GM12878 (cell line): ENCODE measurements around the gene VWA8. TPM values are rescaled to one million over a fixed set of nuclear protein-coding genes. Genes with fewer than 3 reads are reported as not detected.

Source experiments
- ATAC-seq: fragments of 200-7000 bp; cut with Tn5 transposase; 3 replicates; pipeline ENCODE4 v1.9.1; 2020; ENCODE audit warnings: mild to moderate bottlenecking, moderate library complexity
- BruUV-seq: library from RNA; stranded (reverse); fragments of 400-500 nt; replicated peaks from 2 replicates; lab custom pipeline; 2021; lab: Mats Ljungman, UMichigan
- CTCF ChIA-PET: fragments of 300-600 bp; sonication (Branson Sonifier 250); formaldehyde crosslinking; extraction: SDS; loops from one replicate; lab custom pipeline; 2021; ENCODE audit warnings: inconsistent platforms; lab: Yijun Ruan, JAX
- POLR2A ChIA-PET: fragments of 350-600 bp; formaldehyde crosslinking; extraction: SDS; loops from one replicate; lab custom pipeline; 2021; ENCODE audit warnings: inconsistent platforms; lab: Charles Lee
- RAD21 ChIA-PET: fragments of 300-600 bp; sonication (Branson Sonifier 250); formaldehyde crosslinking; loops from one replicate; lab custom pipeline; 2023; ENCODE audit warnings: antibody characterized with exemption; ENCODE audit not compliant: unreplicated experiment; lab: Charles Lee
- SMC1A ChIA-PET: fragments of 300-600 bp; sonication (Branson Sonifier 250); formaldehyde crosslinking; loops from one replicate; lab custom pipeline; 2023; ENCODE audit not compliant: unreplicated experiment, uncharacterized antibody; lab: Charles Lee
- DNase-seq: peaks from one replicate; pipeline ENCODE4 v3.0.0-alpha.2; 2011; ENCODE audit warnings: low read depth, low spot score
- FAIRE-seq: peaks from 3 replicates; lab custom pipeline; 2011; peaks lifted over from hg19 to GRCh38; lab: Jason Lieb, UNC
- H2AFZ ChIP-seq: 2 replicates; pipeline ENCODE4 v1.6.0; 2011; ENCODE audit warnings: low read depth, low read length, control low read depth; ENCODE audit not compliant: control insufficient read depth
- H3K27ac ChIP-seq: 2 replicates; pipeline ENCODE4 v1.5.1; 2011; ENCODE audit warnings: control low read depth; ENCODE audit not compliant: control insufficient read depth, insufficient read depth
- H3K27me3 ChIP-seq, 2 experiments: replicated peaks in 1 of 2; 2 replicates each; pipeline versions ENCODE4 v1.6.0 to v1.6.1; 2011; ENCODE audit warnings: low read length in 1 of 2; ENCODE audit not compliant: control insufficient read depth in 2 of 2, insufficient read depth in 2 of 2
- H3K36me3 ChIP-seq, 2 experiments: 2 replicates each; pipeline ENCODE4 v1.5.1; 2011; ENCODE audit warnings: low read length in 1 of 2; ENCODE audit not compliant: control insufficient read depth in 2 of 2, insufficient read depth in 2 of 2
- H3K4me1 ChIP-seq: 2 replicates; pipeline ENCODE4 v1.6.1; 2011; ENCODE audit warnings: mild to moderate bottlenecking, low read length, moderate library complexity, mixed read lengths; ENCODE audit not compliant: control insufficient read depth, insufficient read depth
- H3K4me2 ChIP-seq: 2 replicates; pipeline ENCODE4 v1.6.0; 2011; ENCODE audit warnings: control low read depth; ENCODE audit not compliant: control insufficient read depth, insufficient read depth
- H3K4me3 ChIP-seq: fragments of 200-600 bp; sonication (generic); 2 replicates; pipeline ENCODE4 v1.5.1; 2016
- H3K79me2 ChIP-seq: 2 replicates; pipeline ENCODE4 v1.6.0; 2011; ENCODE audit warnings: low read length; ENCODE audit not compliant: control insufficient read depth, insufficient read depth
- H3K9ac ChIP-seq: 2 replicates; pipeline ENCODE4 v1.8.0; 2011; ENCODE audit warnings: low read length, control low read depth, mixed read lengths; ENCODE audit not compliant: control insufficient read depth, insufficient read depth
- H3K9me3 ChIP-seq: replicated peaks from 3 replicates; pipeline ENCODE4 v1.5.1; 2011; ENCODE audit warnings: mild to moderate bottlenecking, low read length; ENCODE audit not compliant: control insufficient read depth, insufficient read depth
- H4K20me1 ChIP-seq: 2 replicates; pipeline ENCODE4 v1.6.0; 2011; ENCODE audit not compliant: control insufficient read depth, insufficient read depth
- ATF7 ChIP-seq: fragments of 450-650 bp; IDR thresholded peaks from 2 replicates; pipeline ENCODE4 v1.6.1; 2016; ENCODE audit warnings: low read depth, mild to moderate bottlenecking
- CHD4 ChIP-seq: fragments of 200-600 bp; sonication (generic); IDR thresholded peaks from 2 replicates; pipeline ENCODE4 v1.6.1; 2016; ENCODE audit warnings: mild to moderate bottlenecking
- DPF2 ChIP-seq: fragments of 450-650 bp; IDR thresholded peaks from 2 replicates; pipeline ENCODE4 v1.6.1; 2017; ENCODE audit warnings: mild to moderate bottlenecking
- E2F8 ChIP-seq: fragments of 450-650 bp; IDR thresholded peaks from 2 replicates; pipeline ENCODE4 v1.6.1; 2018; ENCODE audit warnings: mild to moderate bottlenecking, low read depth, moderate library complexity; ENCODE audit not compliant: partially characterized antibody
- E4F1 ChIP-seq: fragments of 450-650 bp; IDR thresholded peaks from 2 replicates; pipeline ENCODE4 v1.6.1; 2018; ENCODE audit warnings: borderline replicate concordance, mild to moderate bottlenecking; ENCODE audit not compliant: partially characterized antibody
- ELK1 ChIP-seq: IDR thresholded peaks from 2 replicates; pipeline ENCODE4 v1.6.1; 2012; ENCODE audit warnings: low read depth, low read length, improper control_type of control experiment
- EP300 ChIP-seq, 2 experiments: fragments of 150-350 bp in 1 of 2; IDR thresholded peaks; 2 replicates each; pipeline ENCODE4 v1.6.1; 2011 to 2012; ENCODE audit warnings: low read depth in 2 of 2, low read length in 2 of 2, borderline replicate concordance in 1 of 2, improper control_type of control experiment in 1 of 2, inconsistent platforms in 1 of 2; ENCODE audit not compliant: control insufficient read depth in 1 of 2
- PBX3 ChIP-seq: IDR thresholded peaks from 2 replicates; pipeline ENCODE4 v1.6.1; 2011; ENCODE audit warnings: mild to moderate bottlenecking, low read depth, low read length, moderate library complexity; ENCODE audit not compliant: insufficient replicate concordance
- RELB ChIP-seq: fragments of 450-650 bp; IDR thresholded peaks from 2 replicates; pipeline ENCODE4 v1.6.1; 2017; ENCODE audit warnings: low read depth, mild to moderate bottlenecking, moderate library complexity
- ZNF274 ChIP-seq: IDR thresholded peaks from one replicate; pipeline ENCODE4 v1.8.0; 2011; ENCODE audit not compliant: insufficient read length, insufficient read depth
- WGBS: methylation state at CpG from one replicate; pipeline ENCODE4 v1.1.6; 2016; ENCODE audit warnings: low lambda C conversion rate; ENCODE audit not compliant: insufficient replicate concordance, insufficient coverage; ENCODE audit errors: missing lambda C conversion rate; 5-methylcytosine and 5-hydroxymethylcytosine counted together
- in situ Hi-C: fragments of 300-500 bp; cut with MboI; formaldehyde crosslinking; loops from 9 replicates; pipeline ENCODE4 v1.14.3; 2018; ENCODE audit warnings: mixed read lengths
- intact Hi-C: fragments of 100-400 bp; cut with micrococcal nuclease; formaldehyde crosslinking; loops from one replicate; pipeline ENCODE4 v1.14.2; 2022; ENCODE audit not compliant: unreplicated experiment
- polyA plus RNA-seq, 11 experiments: library from polyadenylated mRNA; depleted of rRNA in 4 of 11; unstranded in 6 of 11; stranded (reverse) in 5 of 11; fragments of >200 nt; fragmentation: Nextera tagmentation in 4 of 11; fragmentation: Illumina TruSeq in 1 of 11; extraction: Ambion mirVana in 4 of 11; extraction: Trizol in 1 of 11; gene quantifications; 1 replicate in 1 of 11; 2 replicates in 10 of 11; pipeline versions ENCODE4 v1.2.1 to v1.2.3, GENCODE V29; 2011 to 2016; ENCODE audit warnings: inconsistent platforms in 2 of 11, missing spikeins in 2 of 11, low read depth in 1 of 11
- total RNA-seq, 4 experiments: library from RNA; depleted of rRNA in 3 of 4; stranded (reverse); fragments of >200 nt in 3 of 4; fragmentation: Illumina TruSeq in 1 of 4; extraction: Trizol in 1 of 4; gene quantifications; 2 replicates each; pipeline versions ENCODE4 v1.2.1 to v1.2.3, GENCODE V29; 2013 to 2021

VWA8 gene
- total and polyA plus RNA-seq, 10 of the 15 experiments (the other 5 are each of a cell fraction or from before 2014, with no cell fraction given) = 3.0 to 21.8 (median 13.5) TPM

GRCh38 chr13:41682766-41683165 lies 278.1 kb downstream of the VWA8 start (continued):
- TF ChIP-seq RELB (no peak), ATF7 (no peak), E2F8 (no peak), ZNF274 (no peak)
- TF ChIP-seq, all 136 proteins: peak for 0

- no peak overlapping the region for H3K9ac ChIP-seq
- POLR2A ChIA-PET = no interaction called here
- no peaks in the 10 kb centered on the region for H3K79me2 ChIP-seq
- RAD21 ChIA-PET = no interaction called here
- H3K4me1 ChIP-seq = peaks cover 7% of the 10 kb centered on the region; the same call in 1 of the 2 replicates
- SMC1A ChIA-PET = no interaction called here
- intact Hi-C loops (no loop called here), in situ Hi-C loops (no loop called here)
- CTCF ChIA-PET = no interaction called here
- FAIRE-seq (no peak), ATAC-seq (no peak), DNase-seq (no peak)
- H4K20me1 ChIP-seq = no peaks in the 10 kb centered on the region
- H3K4me3 ChIP-seq = no peak overlapping the region
- H3K9me3 ChIP-seq = no peaks in the 10 kb centered on the region
- WGBS = 96% methylated on average over 2 of the region's 2 CpGs
- no peak overlapping the region for H3K4me2 ChIP-seq
- H3K27ac ChIP-seq = no peak overlapping the region
- H3K27me3 ChIP-seq = no peaks in the 10 kb centered on the region
- H3K36me3 ChIP-seq = no peaks in the 10 kb centered on the region; a peak in 1 of 4 replicates
- no TSS peak for BruUV-seq
- no peak overlapping the region for H2AFZ ChIP-seq
- no peak for TF ChIP-seq ELK1
- no peak for TF ChIP-seq EP300 (IDR thresholded peaks at IDR 0.05; ENCODE audit: borderline replicate concordance in 1 of 2, control insufficient read depth in 1 of 2, low read depth in 2 of 2, low read length in 2 of 2)
- TF ChIP-seq DPF2 = no peak
- no peak for TF ChIP-seq PBX3
- no peak for TF ChIP-seq E4F1
- TF ChIP-seq CHD4 = no peak
These were observed 278.9 kb downstream of the VWA8 start for GRCh38 chr13:41682001-41682400.
